K562 (cell line): ENCODE measurements around the gene PTCRA. TPM values are rescaled to one million over a fixed set of nuclear protein-coding genes. Genes with fewer than 3 reads are reported as not detected.
A peak's percentile ranks its signal among the peaks of the same experiment; 100 is the strongest.

ENCODE experiments used
- CCNT2 ChIP-seq: IDR thresholded peaks from 2 replicates; pipeline ENCODE4 v1.6.1; 2011; ENCODE audit warnings: borderline replicate concordance, low read depth, mild to moderate bottlenecking, moderate library complexity, mixed read lengths, low read length; ENCODE audit not compliant: insufficient read length; ENCODE audit errors: extremely low read depth
- CEBPZ ChIP-seq: fragments of 150-350 bp; IDR thresholded peaks from 2 replicates; pipeline ENCODE4 v1.6.1; 2014; ENCODE audit warnings: low read depth, mild to moderate bottlenecking, low read length, borderline replicate concordance
- HEY1 ChIP-seq: fragments of 250-450 bp; sonication (Bioruptor Pico); IDR thresholded peaks from 2 replicates; pipeline ENCODE4 v1.5.0; 2020; ENCODE audit warnings: mild to moderate bottlenecking, moderate library complexity, borderline replicate concordance
- JUN ChIP-seq, 2 experiments: sonication (generic) in 1 of 2; formaldehyde crosslinking in 1 of 2; IDR thresholded peaks; 2 replicates each; pipeline versions ENCODE4 v1.6.1 to v1.8.0; 2012 to 2022; ENCODE audit warnings: borderline replicate concordance in 2 of 2, mild to moderate bottlenecking in 2 of 2, improper control_type of control experiment in 1 of 2, low read depth in 1 of 2, low read length in 1 of 2, missing genetic modification reagents in 1 of 2
- KAT7 ChIP-seq: sonication (generic); formaldehyde crosslinking; IDR thresholded peaks from 2 replicates; pipeline ENCODE4 v1.8.0; 2022; ENCODE audit warnings: missing genetic modification reagents, mild to moderate bottlenecking, borderline replicate concordance
- KLF16 ChIP-seq: IDR thresholded peaks from 2 replicates; pipeline ENCODE4 v1.6.1; 2016; ENCODE audit warnings: antibody characterized with exemption
- KLF6 ChIP-seq: fragments of 250-450 bp; sonication (Bioruptor Pico); IDR thresholded peaks from 2 replicates; pipeline ENCODE4 v1.4.0; 2020; ENCODE audit warnings: mild to moderate bottlenecking, moderate library complexity, borderline replicate concordance
- MCM3 ChIP-seq: fragments of 450-650 bp; IDR thresholded peaks from 2 replicates; pipeline ENCODE4 v1.6.1; 2016
- MTA3 ChIP-seq: fragments of 450-650 bp; formaldehyde crosslinking; IDR thresholded peaks from 2 replicates; pipeline ENCODE4 v1.6.1; 2017; ENCODE audit warnings: mild to moderate bottlenecking, borderline replicate concordance
- TCF3 ChIP-seq: sonication (generic); formaldehyde crosslinking; IDR thresholded peaks from 2 replicates; pipeline ENCODE4 v1.4.0; 2020; ENCODE audit warnings: mild to moderate bottlenecking, missing genetic modification reagents
- ZNF217 ChIP-seq: sonication (generic); formaldehyde crosslinking; IDR thresholded peaks from 2 replicates; pipeline ENCODE4 v1.8.0; 2022; ENCODE audit warnings: mild to moderate bottlenecking, missing genetic modification reagents
- ZNF224 ChIP-seq: sonication (generic); formaldehyde crosslinking; IDR thresholded peaks from 2 replicates; pipeline ENCODE4 v1.8.0; 2022; ENCODE audit warnings: mild to moderate bottlenecking, missing genetic modification reagents
- polyA plus RNA-seq, 8 experiments: library from polyadenylated mRNA; depleted of rRNA in 4 of 8; stranded (reverse) in 5 of 8; unstranded in 3 of 8; fragments of >200 nt; fragmentation: Nextera tagmentation in 2 of 8; fragmentation: Illumina TruSeq in 1 of 8; extraction: Ambion mirVana in 2 of 8; extraction: Trizol in 1 of 8; gene quantifications; 2 replicates each; pipeline versions ENCODE4 v1.2.1 to v1.2.3, GENCODE V29; 2011 to 2014; ENCODE audit warnings: inconsistent platforms in 1 of 8, missing spikeins in 1 of 8
- total RNA-seq, 7 experiments: library from RNA; depleted of rRNA in 6 of 7; stranded (reverse); fragments of >200 nt in 6 of 7; fragmentation: Illumina TruSeq in 2 of 7; extraction: Trizol in 2 of 7; gene quantifications; 2 replicates each; pipeline versions ENCODE4 v1.2.1 to v1.2.3, GENCODE V29; 2011 to 2021; ENCODE audit warnings: low replicate concordance in 1 of 7
- TF ChIP-seq, protein P1 (sequence below): fragments of 450-650 bp; conservative IDR thresholded peaks from 2 replicates; pipeline ENCODE4 v1.6.1; 2016; ENCODE audit warnings: missing genetic modification characterization, low read depth, mild to moderate bottlenecking, control low read depth, missing compliant biosample characterization
- TF ChIP-seq, protein P2 (sequence below): fragments of 200-800 bp; sonication (Bioruptor generic); IDR thresholded peaks from 2 replicates; pipeline ENCODE4 v1.6.1; 2017; ENCODE audit warnings: missing genetic modification characterization, missing compliant biosample characterization
- TF ChIP-seq, protein P3 (sequence below): IDR thresholded peaks from 2 replicates; pipeline ENCODE4 v1.6.1; 2012; ENCODE audit warnings: low read depth, low read length, improper control_type of control experiment, borderline replicate concordance

PTCRA gene
- total and polyA plus RNA-seq, 9 of the 15 experiments (the other 6 are each of a cell fraction or from before 2014, with no cell fraction given): 0.21 TPM; not detected in 8

GRCh38 chr6:42928986-42929820 lies 13.3 kb downstream of the PTCRA start, which contains the start of gene CNPY3 (continued):
- TF ChIP-seq KAT7: peak; percentile 97; the same call in 1 of the 2 replicates
- TF ChIP-seq, protein P1, sequence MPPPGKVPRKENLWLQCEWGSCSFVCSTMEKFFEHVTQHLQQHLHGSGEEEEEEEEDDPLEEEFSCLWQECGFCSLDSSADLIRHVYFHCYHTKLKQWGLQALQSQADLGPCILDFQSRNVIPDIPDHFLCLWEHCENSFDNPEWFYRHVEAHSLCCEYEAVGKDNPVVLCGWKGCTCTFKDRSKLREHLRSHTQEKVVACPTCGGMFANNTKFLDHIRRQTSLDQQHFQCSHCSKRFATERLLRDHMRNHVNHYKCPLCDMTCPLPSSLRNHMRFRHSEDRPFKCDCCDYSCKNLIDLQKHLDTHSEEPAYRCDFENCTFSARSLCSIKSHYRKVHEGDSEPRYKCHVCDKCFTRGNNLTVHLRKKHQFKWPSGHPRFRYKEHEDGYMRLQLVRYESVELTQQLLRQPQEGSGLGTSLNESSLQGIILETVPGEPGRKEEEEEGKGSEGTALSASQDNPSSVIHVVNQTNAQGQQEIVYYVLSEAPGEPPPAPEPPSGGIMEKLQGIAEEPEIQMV (tag): peak; percentile 95
- TF ChIP-seq TCF3 (CRISPR knock-in tag): no peak
- no peak for TF ChIP-seq ZNF224 (CRISPR knock-in tag)
- TF ChIP-seq, protein P2, sequence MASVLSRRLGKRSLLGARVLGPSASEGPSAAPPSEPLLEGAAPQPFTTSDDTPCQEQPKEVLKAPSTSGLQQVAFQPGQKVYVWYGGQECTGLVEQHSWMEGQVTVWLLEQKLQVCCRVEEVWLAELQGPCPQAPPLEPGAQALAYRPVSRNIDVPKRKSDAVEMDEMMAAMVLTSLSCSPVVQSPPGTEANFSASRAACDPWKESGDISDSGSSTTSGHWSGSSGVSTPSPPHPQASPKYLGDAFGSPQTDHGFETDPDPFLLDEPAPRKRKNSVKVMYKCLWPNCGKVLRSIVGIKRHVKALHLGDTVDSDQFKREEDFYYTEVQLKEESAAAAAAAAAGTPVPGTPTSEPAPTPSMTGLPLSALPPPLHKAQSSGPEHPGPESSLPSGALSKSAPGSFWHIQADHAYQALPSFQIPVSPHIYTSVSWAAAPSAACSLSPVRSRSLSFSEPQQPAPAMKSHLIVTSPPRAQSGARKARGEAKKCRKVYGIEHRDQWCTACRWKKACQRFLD (CRISPR knock-in tag): peak; percentile 89
- no peak for TF ChIP-seq KLF16
- TF ChIP-seq HEY1 (CRISPR knock-in tag): no peak
- no peak for TF ChIP-seq MCM3
- TF ChIP-seq JUN (IDR thresholded peaks at IDR 0.05; ENCODE audit: borderline replicate concordance, low read depth, low read length): peak; percentile 68; the same call in 1 of the 2 replicates
- TF ChIP-seq JUN (CRISPR knock-in tag; IDR thresholded peaks at IDR 0.05; ENCODE audit: borderline replicate concordance): no peak
- no peak for TF ChIP-seq ZNF217 (CRISPR knock-in tag)
- peak; percentile 63; the same call in 1 of the 2 replicates for TF ChIP-seq CEBPZ
- peak; percentile 35 for TF ChIP-seq CCNT2
- TF ChIP-seq, protein P3, sequence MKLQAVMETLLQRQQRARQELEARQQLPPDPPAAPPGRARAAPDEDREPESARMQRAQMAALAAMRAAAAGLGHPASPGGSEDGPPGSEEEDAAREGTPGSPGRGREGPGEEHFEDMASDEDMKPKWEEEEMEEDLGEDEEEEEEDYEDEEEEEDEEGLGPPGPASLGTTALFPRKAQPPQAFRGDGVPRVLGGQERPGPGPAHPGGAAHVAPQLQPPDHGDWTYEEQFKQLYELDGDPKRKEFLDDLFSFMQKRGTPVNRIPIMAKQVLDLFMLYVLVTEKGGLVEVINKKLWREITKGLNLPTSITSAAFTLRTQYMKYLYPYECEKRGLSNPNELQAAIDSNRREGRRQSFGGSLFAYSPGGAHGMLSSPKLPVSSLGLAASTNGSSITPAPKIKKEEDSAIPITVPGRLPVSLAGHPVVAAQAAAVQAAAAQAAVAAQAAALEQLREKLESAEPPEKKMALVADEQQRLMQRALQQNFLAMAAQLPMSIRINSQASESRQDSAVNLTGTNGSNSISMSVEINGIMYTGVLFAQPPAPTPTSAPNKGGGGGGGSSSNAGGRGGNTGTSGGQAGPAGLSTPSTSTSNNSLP: no peak
- TF ChIP-seq KLF6 (CRISPR knock-in tag): peak; percentile 61; the same call in 1 of the 2 replicates
- TF ChIP-seq MTA3: peak; percentile 94; the same call in 1 of the 2 replicates
